HepG2 (cell line): ENCODE measurements around the gene ZNF653. TPM values are rescaled to one million over a fixed set of nuclear protein-coding genes. Genes with fewer than 3 reads are reported as not detected.

Source experiments
- ATAC-seq: fragments of 200-7000 bp; cut with Tn5 transposase; 3 replicates; pipeline ENCODE4 v1.9.1; 2020; ENCODE audit warnings: mild to moderate bottlenecking, moderate library complexity
- BruUV-seq: library from RNA; stranded (reverse); fragments of 400-500 nt; replicated peaks from 2 replicates; lab custom pipeline; 2021; lab: Mats Ljungman, UMichigan
- CTCF ChIA-PET: fragments of 300-600 bp; formaldehyde crosslinking; extraction: SDS; loops from one replicate; lab custom pipeline; 2021; ENCODE audit warnings: low total read pairs, inconsistent platforms, low intra/inter-chr PET ratio; lab: Yijun Ruan, JAX
- POLR2A ChIA-PET: fragments of 350-600 bp; sonication (Branson Sonifier 250); formaldehyde crosslinking; loops from one replicate; lab custom pipeline; 2020; ENCODE audit warnings: antibody characterized with exemption, inconsistent platforms; lab: Yijun Ruan, JAX
- DNase-seq: peaks from one replicate; pipeline ENCODE4 v3.0.0-alpha.2; 2015; ENCODE audit warnings: low spot score
- FAIRE-seq: peaks from 3 replicates; lab custom pipeline; 2011; peaks lifted over from hg19 to GRCh38; lab: Jason Lieb, UNC
- H2AFZ ChIP-seq: one replicate; pipeline ENCODE4 v1.6.1; 2011; ENCODE audit warnings: low read length, inconsistent platforms
- H3K27ac ChIP-seq: fragments of 300-600 bp; 3 replicates; pipeline ENCODE4 v1.8.0; 2011; ENCODE audit warnings: mixed run types, mild to moderate bottlenecking, mixed read lengths, low read length, inconsistent platforms; ENCODE audit not compliant: insufficient read depth; ENCODE audit errors: extremely low read length
- H3K27me3 ChIP-seq, 2 experiments: fragments of 200-600 bp in 1 of 2; 2 replicates in 1 of 2; 3 replicates in 1 of 2; pipeline versions ENCODE4 v1.6.0 to v1.8.0; 2011; ENCODE audit warnings: low read length in 2 of 2, mild to moderate bottlenecking in 2 of 2, moderate library complexity in 2 of 2, inconsistent platforms in 1 of 2; ENCODE audit not compliant: insufficient read depth in 2 of 2, control insufficient read depth in 1 of 2
- H3K36me3 ChIP-seq, 2 experiments: fragments of 200-600 bp in 1 of 2; replicated peaks in 1 of 2; 2 replicates in 1 of 2; 3 replicates in 1 of 2; pipeline versions ENCODE4 v1.5.1 to v1.8.0; 2011; ENCODE audit warnings: low read length in 2 of 2, inconsistent platforms in 1 of 2; ENCODE audit not compliant: insufficient read depth in 2 of 2, control insufficient read depth in 1 of 2
- H3K4me1 ChIP-seq: 2 replicates; pipeline ENCODE4 v1.5.1; 2012; ENCODE audit warnings: low read length, inconsistent platforms; ENCODE audit not compliant: insufficient read depth
- H3K4me2 ChIP-seq: 2 replicates; pipeline ENCODE4 v1.6.0; 2011; ENCODE audit warnings: low read depth, low read length, inconsistent platforms
- H3K4me3 ChIP-seq, 3 experiments: fragments of 200-600 bp in 1 of 3; sonication (generic), shearing (Covaris generic) in 1 of 3; replicated peaks in 1 of 3; 2 replicates each; pipeline ENCODE4 v1.5.1; 2011 to 2016; ENCODE audit warnings: low read length in 3 of 3, inconsistent platforms in 2 of 3, low read depth in 2 of 3, mild to moderate bottlenecking in 2 of 3, control low read depth in 1 of 3, mixed read lengths in 1 of 3; ENCODE audit not compliant: insufficient read depth in 1 of 3
- H3K79me2 ChIP-seq: one replicate; pipeline ENCODE4 v1.6.1; 2011; ENCODE audit warnings: low read length, inconsistent platforms; ENCODE audit not compliant: insufficient read depth
- H3K9ac ChIP-seq: 2 replicates; pipeline ENCODE4 v1.6.0; 2011; ENCODE audit warnings: mild to moderate bottlenecking, low read depth, low read length, inconsistent platforms; ENCODE audit not compliant: insufficient read depth
- H3K9me3 ChIP-seq: 2 replicates; pipeline ENCODE4 v1.5.1; 2012; ENCODE audit warnings: mild to moderate bottlenecking, low read length
- H4K20me1 ChIP-seq: 2 replicates; pipeline ENCODE4 v1.6.0; 2011; ENCODE audit warnings: inconsistent platforms, mild to moderate bottlenecking, low read length, moderate library complexity; ENCODE audit not compliant: insufficient read depth
- AGO2 ChIP-seq: fragments of 200-400 bp; formaldehyde crosslinking; optimal IDR thresholded peaks from 2 replicates; pipeline ENCODE3; 2017; ENCODE audit warnings: mild to moderate bottlenecking, low read depth, low read length, moderate library complexity
- ELF1 ChIP-seq: sonication (generic); formaldehyde crosslinking; IDR thresholded peaks from 2 replicates; pipeline ENCODE4 v1.4.0; 2020; ENCODE audit warnings: missing genetic modification reagents
- FOXA1 ChIP-seq, 2 experiments: fragments of 450-650 bp in 1 of 2; sonication (generic) in 1 of 2; formaldehyde crosslinking in 1 of 2; IDR thresholded peaks; 2 replicates each; pipeline versions ENCODE4 v1.4.0 to v1.6.1; 2016 to 2020; ENCODE audit warnings: missing genetic modification reagents in 1 of 2
- HOXD1 ChIP-seq: sonication (generic); formaldehyde crosslinking; IDR thresholded peaks from 2 replicates; pipeline ENCODE4 v1.5.0; 2020; ENCODE audit warnings: missing genetic modification reagents
- KLF13 ChIP-seq: sonication (generic); formaldehyde crosslinking; IDR thresholded peaks from 2 replicates; pipeline ENCODE4 v1.4.0; 2020; ENCODE audit warnings: mild to moderate bottlenecking, missing genetic modification reagents
- MBNL3 ChIP-seq: fragments of 250-450 bp; sonication (Bioruptor Pico); conservative IDR thresholded peaks from 2 replicates; pipeline ENCODE4 v1.8.0; 2022; ENCODE audit warnings: mild to moderate bottlenecking, inconsistent platforms
- TBX2 ChIP-seq: sonication (generic); formaldehyde crosslinking; IDR thresholded peaks from 2 replicates; pipeline ENCODE4 v1.5.0; 2020; ENCODE audit warnings: missing genetic modification reagents, mild to moderate bottlenecking, borderline replicate concordance
- ZKSCAN1 ChIP-seq: fragments of 150-350 bp; IDR thresholded peaks from 2 replicates; pipeline ENCODE4 v1.6.1; 2014; ENCODE audit warnings: low read length
- ZNF17 ChIP-seq: sonication (generic); formaldehyde crosslinking; IDR thresholded peaks from 2 replicates; pipeline ENCODE4 v1.5.0; 2020; ENCODE audit warnings: mild to moderate bottlenecking, missing genetic modification reagents
- ZNF468 ChIP-seq: sonication (generic); formaldehyde crosslinking; IDR thresholded peaks from 2 replicates; pipeline ENCODE4 v1.8.0; 2022; ENCODE audit warnings: mild to moderate bottlenecking, moderate library complexity, missing genetic modification reagents
- ZNF549 ChIP-seq: sonication (generic); formaldehyde crosslinking; IDR thresholded peaks from 2 replicates; pipeline ENCODE4 v1.5.0; 2020; ENCODE audit warnings: missing genetic modification reagents
- ZNF616 ChIP-seq: sonication (generic); formaldehyde crosslinking; IDR thresholded peaks from 2 replicates; pipeline ENCODE4 v1.5.0; 2020; ENCODE audit warnings: low read depth, mild to moderate bottlenecking, missing genetic modification reagents
- WGBS: methylation state at CpG from one replicate; pipeline ENCODE4 v1.1.6; 2017; ENCODE audit warnings: low lambda C conversion rate; 5-methylcytosine and 5-hydroxymethylcytosine counted together
- in situ Hi-C: cut with HindIII; loops from 2 replicates; pipeline ENCODE4 v1.10.0; 2017; ENCODE audit warnings: low pct_unique_long_range_greater_than_20kb; ENCODE audit not compliant: extremely low pct_ligation_motif_present
- intact Hi-C: fragments of 100-400 bp; cut with micrococcal nuclease; formaldehyde crosslinking; loops from one replicate; pipeline ENCODE4 v1.10.0; 2022; ENCODE audit not compliant: unreplicated experiment
- polyA plus RNA-seq, 8 experiments: library from polyadenylated mRNA; depleted of rRNA in 3 of 8; stranded (reverse) in 7 of 8; unstranded in 1 of 8; fragments of >200 nt; fragmentation: Illumina TruSeq in 4 of 8; extraction: Trizol in 4 of 8; gene quantifications; 2 replicates each; pipeline versions ENCODE4 v1.2.1 to v1.2.3, GENCODE V29; 2011 to 2016; ENCODE audit warnings: low read depth in 4 of 8, missing spikeins in 1 of 8, mixed read lengths in 1 of 8; ENCODE audit not compliant: insufficient read depth in 1 of 8
- total RNA-seq, 5 experiments: library from RNA; depleted of rRNA; stranded (reverse); fragments of >200 nt; fragmentation: Illumina TruSeq; extraction: Trizol; gene quantifications; 2 replicates each; pipeline ENCODE4 v1.2.3, GENCODE V29; 2016; ENCODE audit warnings: low read depth in 1 of 5
- TF ChIP-seq, protein P1 (sequence below): sonication (generic); formaldehyde crosslinking; IDR thresholded peaks from 2 replicates; pipeline ENCODE4 v1.5.1; 2020; ENCODE audit warnings: mild to moderate bottlenecking, missing genetic modification reagents, borderline replicate concordance

The ZNF653 gene
- total and polyA plus RNA-seq, 2 of the 13 experiments (the other 11 are each of a cell fraction or from before 2014, with no cell fraction given): 4.7 to 7.1 TPM

DNA sequence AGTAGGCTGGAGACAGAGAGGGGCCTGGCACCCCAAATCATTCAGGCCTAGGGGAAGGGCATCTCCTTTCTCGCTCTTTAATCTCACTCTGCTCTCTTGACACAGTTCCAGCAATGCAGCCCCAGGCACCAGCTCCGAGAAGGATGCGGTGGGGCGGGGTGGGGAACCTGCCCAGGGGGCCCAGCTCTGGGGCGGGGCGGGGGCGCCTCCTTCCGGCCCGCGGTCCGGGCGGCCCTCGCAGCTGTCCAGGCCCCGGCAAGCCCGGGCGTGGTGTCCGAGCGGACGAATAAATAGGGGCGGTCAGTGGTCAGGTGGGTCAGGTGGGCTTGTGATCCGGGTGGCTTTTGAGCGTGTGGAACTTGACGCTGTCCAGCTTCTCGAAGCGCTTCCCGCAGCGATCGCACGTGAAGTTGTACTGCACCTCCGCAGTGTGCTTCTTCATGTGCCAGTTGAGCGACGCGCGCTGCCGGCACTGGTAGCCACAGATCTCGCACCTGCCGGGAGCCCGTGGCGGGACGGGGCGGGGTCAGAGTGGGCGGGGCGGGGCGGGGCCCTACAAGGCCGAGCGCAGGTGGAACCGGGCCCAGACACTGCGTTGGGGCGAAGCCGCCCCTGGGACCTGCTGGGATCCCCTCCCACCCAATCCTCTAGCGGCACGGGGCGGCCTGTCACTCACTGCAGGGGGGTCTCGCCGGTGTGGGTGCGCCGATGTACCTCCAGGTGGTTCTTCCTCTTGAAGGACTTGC lies 22.1 kb downstream of the ZNF653 start:
- Histone ChIP-seq H3K9me3 (no peaks in the 10 kb centered on the region), H3K27ac (no peak overlapping the region), H3K79me2 (no peaks in the 10 kb centered on the region), H2AFZ (no peak overlapping the region), H3K4me2 (no peak overlapping the region), H3K4me1 (peaks cover 17% of the 10 kb centered on the region)
- FAIRE-seq: no peak
- intact Hi-C loops: no loop called here
- WGBS: 99% methylated on average over 42 of the region's 57 CpGs
- peak; percentile 34 for TF ChIP-seq AGO2
- TF ChIP-seq ZKSCAN1: no peak
- TF ChIP-seq, all 625 proteins: peak for 1
- no peak overlapping the region for H3K4me3 ChIP-seq
- H3K36me3 ChIP-seq: no peaks in the 10 kb centered on the region
- peaks cover 5 to 22% of the 10 kb centered on the region in 2 experiments; a peak in 4 of 5 replicates for H3K27me3 ChIP-seq
- H3K9ac ChIP-seq: no peak overlapping the region
- BruUV-seq: no TSS peak
- POLR2A ChIA-PET: interaction anchor here (1.6 kb wide), 1 partner anchor 109 kb away, joined by 6 read pairs; the partner anchor contains the start of gene SWSAP1
- in situ Hi-C loops: loop anchor here (5.0 kb wide), 1 partner anchor 101 kb away; the partner anchor contains the start of gene EPOR
- CTCF ChIA-PET: interaction anchor here (1.4 to 1.6 kb wide), 3 partner anchors 30 to 190 kb away, joined by 4 to 10 read pairs (median 8); no protein-coding TSS in a partner anchor
- DNase-seq (no peak), ATAC-seq (no peak)
- H4K20me1 ChIP-seq: peaks cover 10% of the 10 kb centered on the region; the same call in 1 of the 2 replicates

DNA sequence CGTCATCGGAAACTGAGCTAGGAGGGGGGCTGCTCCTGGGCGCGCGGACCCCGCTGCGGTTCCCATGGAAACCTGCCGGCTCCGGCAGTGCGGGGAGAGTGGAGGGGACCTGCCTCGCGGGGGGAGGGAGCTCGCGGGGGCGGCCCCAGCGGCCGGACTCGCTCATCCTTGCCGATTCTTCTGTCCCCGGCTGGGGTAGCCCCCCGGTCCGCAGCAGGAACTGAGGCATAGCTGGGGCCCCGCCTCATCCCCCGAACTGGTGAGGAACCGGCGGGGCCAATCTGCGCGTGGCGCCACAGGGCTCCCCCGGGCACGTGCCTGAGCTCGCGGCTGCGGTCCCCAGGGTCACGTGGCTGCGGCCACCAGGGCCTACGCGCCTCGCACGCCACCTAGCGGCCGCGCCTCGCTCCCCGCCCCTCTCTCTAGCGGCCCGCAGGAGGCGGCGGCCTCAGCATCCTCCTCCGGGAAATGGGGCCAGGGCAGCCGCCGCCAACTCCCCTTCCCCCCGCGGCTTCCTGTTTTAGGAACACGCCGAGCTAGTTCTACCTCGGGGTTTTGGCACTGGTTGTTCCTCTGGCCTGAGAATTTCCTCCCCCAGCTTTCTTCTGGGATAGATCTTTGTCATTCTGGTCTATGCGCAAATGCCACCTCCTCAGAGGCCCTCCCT lies 23.1 kb downstream of the ZNF653 start:
- Histone ChIP-seq H3K4me2 (peak overlapping the region; percentile 20), H3K36me3 (no peaks in the 10 kb centered on the region), H3K79me2 (no peaks in the 10 kb centered on the region), H3K4me1 (peaks cover 17% of the 10 kb centered on the region), H4K20me1 (peaks cover 10% of the 10 kb centered on the region; the same call in 1 of the 2 replicates), H3K9ac (no peak overlapping the region), H3K9me3 (no peaks in the 10 kb centered on the region), H3K27ac (no peak overlapping the region), H3K27me3 (peaks cover 5 to 32% of the 10 kb centered on the region in 2 experiments; a peak in 4 of 5 replicates), H2AFZ (no peak overlapping the region), H3K4me3 (peak overlapping the region in 1 of 3 experiments; percentile 41; a peak in 1 of 6 replicates)
- intact Hi-C loops (loop anchor here (1.0 kb wide), 1 partner anchor 104 kb away; no protein-coding TSS in a partner anchor), in situ Hi-C loops (loop anchor here (5.0 kb wide), 1 partner anchor 100 kb away; the partner anchor contains the start of gene EPOR)
- ChIA-PET POLR2A (interaction anchor here (1.0 to 1.6 kb wide), 3 partner anchors 8 to 108 kb away, joined by 6 to 7 read pairs (median 6); partner anchors contain the start of gene SWSAP1), CTCF (interaction anchor here (1.1 to 1.6 kb wide), 4 partner anchors 29 to 189 kb away, joined by 3 to 10 read pairs (median 6); no protein-coding TSS in a partner anchor)
- ATAC-seq (peak; percentile 76), FAIRE-seq (no peak), DNase-seq (peak; percentile 45)
- 23% methylated on average over 5 of the region's 58 CpGs for WGBS
- no TSS peak for BruUV-seq
- TF ChIP-seq, protein P1, sequence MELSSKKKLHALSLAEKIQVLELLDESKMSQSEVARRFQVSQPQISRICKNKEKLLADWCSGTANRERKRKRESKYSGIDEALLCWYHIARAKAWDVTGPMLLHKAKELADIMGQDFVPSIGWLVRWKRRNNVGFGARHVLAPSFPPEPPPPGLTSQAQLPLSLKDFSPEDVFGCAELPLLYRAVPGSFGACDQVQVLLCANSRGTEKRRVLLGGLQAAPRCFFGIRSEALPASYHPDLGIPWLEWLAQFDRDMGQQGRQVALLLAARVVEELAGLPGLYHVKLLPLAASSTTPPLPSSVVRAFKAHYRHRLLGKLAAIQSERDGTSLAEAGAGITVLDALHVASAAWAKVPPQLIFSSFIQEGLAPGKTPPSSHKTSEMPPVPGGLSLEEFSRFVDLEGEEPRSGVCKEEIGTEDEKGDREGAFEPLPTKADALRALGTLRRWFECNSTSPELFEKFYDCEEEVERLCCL: no peak
- peak; percentile 84; the same call in 1 of the 2 replicates for TF ChIP-seq KLF13 (CRISPR knock-in tag)
- no peak for TF ChIP-seq MBNL3 (CRISPR knock-in tag)
- peak; percentile 93 for TF ChIP-seq ZNF616 (CRISPR knock-in tag)
- TF ChIP-seq ZNF549 (CRISPR knock-in tag): no peak
- TF ChIP-seq ELF1 (CRISPR knock-in tag): no peak
- TF ChIP-seq ZNF17: no peak
- no peak for TF ChIP-seq ZNF468
- TF ChIP-seq FOXA1 (IDR thresholded peaks at IDR 0.05): no peak
- peak; percentile 41; the same call in 1 of the 2 replicates for TF ChIP-seq FOXA1 (CRISPR knock-in tag; IDR thresholded peaks at IDR 0.05)
- TF ChIP-seq TBX2: peak; percentile 46; the same call in 1 of the 2 replicates
- TF ChIP-seq HOXD1 (CRISPR knock-in tag): peak; percentile 83
